HG02623 (cell line): ENCODE results near the gene POU2F2.
"Not testable (repeated sequence)": the region's sequence is repeated elsewhere in the genome, so short reads cannot be mapped to it uniquely, and the experiment has no call there.

Experiments
- ATAC-seq: cut with Tn5 transposase; IDR thresholded peaks from one replicate; pipeline ENCODE4 v1.9.1; 2021; ENCODE audit warnings: moderate library complexity; ENCODE audit not compliant: unreplicated experiment

Gene POU2F2

DNA sequence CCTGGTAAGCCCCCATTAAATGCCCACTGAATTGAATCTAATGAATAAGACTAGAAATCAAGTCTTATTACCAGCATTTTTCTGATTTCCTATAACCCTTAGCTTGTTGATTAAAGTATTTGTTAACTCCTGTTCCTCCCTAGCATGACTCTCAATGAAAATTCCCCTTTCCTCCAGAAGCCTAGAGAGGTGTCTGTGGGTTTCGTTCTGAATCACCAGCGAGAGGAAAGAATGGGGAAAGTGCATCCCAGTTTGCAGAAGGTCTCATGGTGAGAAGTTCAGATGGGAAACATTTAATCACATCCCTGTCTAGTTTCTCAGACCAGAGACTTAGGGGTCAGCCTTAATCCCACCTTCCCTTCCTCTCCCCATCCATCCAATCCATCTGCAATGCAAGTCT lies 26.9 kb downstream of the POU2F2 start:
- no peak for ATAC-seq

- ATAC-seq, result no peak
Observed at GRCh38 chr19:42102877-42103276, 29.4 kb downstream of the POU2F2 start.

DNA sequence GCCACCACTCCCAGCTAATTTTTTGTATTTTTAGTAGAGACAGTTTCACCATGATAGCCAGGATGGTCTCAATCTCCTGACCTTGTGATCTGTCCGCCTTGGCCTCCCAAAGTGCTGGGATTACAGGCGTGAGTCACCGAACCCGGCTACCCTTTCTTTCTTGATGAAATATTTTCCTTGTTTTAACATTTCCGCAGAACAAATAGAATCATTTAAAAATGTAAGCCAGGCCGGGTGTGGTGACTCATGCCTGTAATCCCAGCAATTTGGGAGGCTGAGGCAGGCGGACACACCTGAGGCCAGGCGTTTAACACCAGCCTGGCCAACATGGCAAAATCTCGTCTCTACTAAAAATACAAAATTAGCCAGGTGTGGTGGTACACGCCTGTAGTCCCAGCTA lies 32.0 kb downstream of the POU2F2 start:
- not testable (repeated sequence) for ATAC-seq

DNA sequence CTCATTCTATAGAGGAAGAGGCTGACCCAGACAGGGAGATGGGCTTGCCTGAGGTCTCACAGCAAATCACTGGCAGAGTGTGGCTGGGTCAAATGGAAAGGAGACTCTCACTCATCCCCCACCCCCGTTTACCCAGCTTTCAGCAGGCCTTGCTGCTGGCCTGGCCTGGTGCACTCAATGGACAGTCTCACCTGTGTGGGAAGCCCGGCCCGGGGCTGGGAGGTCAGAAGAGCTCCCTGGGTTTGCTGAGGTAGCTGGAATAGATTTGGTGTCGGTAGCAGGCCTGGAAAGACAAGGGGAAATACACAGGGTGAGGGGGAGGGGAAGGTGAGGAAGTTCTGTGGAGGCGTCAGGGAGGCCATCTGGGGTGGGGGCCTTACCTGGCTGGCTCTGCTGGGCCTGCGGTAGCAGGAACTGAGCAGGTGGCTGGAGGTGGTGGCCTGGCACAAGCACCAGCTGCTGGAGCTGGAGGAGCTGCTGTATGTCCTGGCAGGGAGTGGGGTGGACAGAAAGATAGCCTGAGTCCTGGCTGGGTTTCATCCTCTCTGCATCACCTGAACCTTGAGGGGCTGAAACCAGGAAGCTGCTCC lies 32.8 kb downstream of the POU2F2 start:
- no peak for ATAC-seq

- no peak for ATAC-seq
Observed at GRCh38 chr19:42098781-42099180, 33.5 kb downstream of the POU2F2 start.

DNA sequence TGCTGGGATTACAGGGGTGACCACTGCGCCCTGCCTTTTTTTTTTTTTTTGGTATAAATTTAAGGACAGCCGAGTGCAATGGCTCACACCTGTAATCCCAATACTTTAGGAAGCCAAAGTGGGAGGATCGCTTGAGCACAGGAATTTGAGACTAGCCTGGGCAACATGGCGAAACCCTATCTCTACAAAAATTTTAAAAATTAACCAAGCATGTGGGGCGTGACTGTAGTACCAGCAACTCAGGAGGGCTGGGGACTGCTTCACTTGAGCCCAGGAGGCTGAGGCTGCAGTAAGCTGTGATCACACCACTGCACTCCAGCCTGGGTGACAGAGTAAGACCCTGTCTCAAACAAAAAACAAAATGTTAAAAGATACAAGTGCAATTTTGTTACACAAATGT lies 34.8 kb downstream of the POU2F2 start:
- ATAC-seq, result no peak

DNA sequence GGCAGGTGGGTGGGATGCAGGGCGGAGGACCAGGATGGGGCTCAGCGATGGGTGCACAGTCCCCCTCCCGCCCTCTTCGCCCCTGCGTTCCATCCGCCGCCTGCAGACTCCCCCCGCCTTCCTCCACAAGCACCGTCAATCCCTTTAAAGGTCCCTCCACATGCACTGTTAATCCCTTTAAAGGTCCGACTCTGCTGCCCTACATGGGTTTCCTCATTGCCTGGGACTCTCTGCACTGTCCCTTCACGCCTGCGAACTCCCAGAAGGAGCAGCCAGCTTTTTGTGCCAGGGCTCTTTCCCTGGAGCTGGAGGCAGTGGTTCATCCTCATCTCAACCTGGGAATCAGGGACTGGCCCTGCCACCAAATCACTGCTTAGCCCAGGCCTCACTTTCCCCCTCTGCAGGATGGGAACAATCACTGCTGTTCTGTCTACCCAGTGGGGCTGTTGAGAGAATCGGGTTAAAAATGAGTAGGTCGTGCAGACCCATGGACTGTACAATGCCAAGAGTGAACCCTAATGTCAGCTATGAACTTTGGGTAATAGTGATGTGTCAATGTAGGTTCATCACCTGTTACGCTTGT lies 35.9 kb downstream of the POU2F2 start:
- ATAC-seq, result no peak

GRCh38 chr19:42095814-42096230 lies 36.4 kb downstream of the POU2F2 start:
- no peak for ATAC-seq

DNA sequence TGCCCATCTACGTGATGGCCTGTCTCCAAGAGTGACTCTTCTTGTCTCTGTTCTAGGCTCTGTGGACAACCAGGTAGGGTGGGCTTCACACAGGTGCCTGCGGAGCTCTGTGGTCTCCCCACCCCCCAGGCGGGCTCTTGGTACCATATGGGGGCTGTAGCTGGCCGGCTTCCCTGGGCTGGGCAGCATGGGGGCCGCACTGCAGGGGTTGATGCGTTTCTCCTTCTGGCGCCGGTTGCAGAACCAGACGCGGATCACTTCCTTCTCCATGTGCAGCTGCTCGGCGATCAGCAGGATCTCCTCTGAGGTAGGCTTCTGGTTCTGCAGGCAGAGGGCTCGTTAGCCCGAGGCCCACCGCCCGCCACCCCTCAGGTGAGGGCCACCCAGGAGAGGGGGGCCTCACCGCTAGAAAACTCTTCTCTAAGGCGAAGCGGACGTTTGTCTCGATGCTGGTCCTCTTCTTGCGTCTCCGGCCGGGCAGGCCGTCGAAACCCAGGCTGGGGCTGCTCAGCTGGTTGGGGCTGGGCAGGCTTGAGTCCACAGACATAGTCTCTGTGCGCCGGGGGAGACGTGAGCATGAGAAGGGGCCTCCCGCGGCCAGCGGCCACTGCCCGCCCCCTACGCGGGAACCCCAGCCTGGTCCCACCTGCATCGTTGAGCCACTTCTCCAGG lies 37.0 kb downstream of the POU2F2 start:
- ATAC-seq, result no peak

- no peak for ATAC-seq
Observed at GRCh38 chr19:42093926-42094325, 38.3 kb downstream of the POU2F2 start.

- no peak for ATAC-seq
Observed at GRCh38 chr19:42093505-42093904, 38.7 kb downstream of the POU2F2 start.

GRCh38 chr19:42092350-42092749 lies 39.9 kb downstream of the POU2F2 start:
- no peak for ATAC-seq

- ATAC-seq, result no peak
Observed at GRCh38 chr19:42091742-42092141, 40.5 kb downstream of the POU2F2 start.

DNA sequence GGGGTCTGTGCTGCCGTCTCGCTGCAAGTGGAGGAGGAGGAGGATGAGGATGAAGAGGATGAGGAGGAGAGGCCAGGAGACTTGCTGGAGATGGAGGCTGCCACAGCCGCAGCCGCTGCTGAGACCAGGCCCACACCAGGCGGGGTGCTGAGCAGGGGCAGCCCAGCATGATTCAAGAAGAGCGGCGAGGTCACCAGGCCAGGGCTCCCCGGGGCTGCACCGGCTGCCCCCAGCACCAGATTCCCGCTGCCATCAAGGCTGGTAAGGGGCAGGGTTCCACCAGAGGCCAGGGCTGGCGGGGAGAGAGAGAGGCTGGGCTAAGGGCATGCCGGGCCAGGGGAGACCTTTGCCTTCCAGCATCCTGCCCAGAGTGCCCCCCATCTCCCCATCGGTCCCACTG lies 40.9 kb downstream of the POU2F2 start:
- ATAC-seq, result no peak

GRCh38 chr19:42090672-42091071 lies 41.6 kb downstream of the POU2F2 start:
- ATAC-seq, result no peak

GRCh38 chr19:42089772-42090171 lies 42.5 kb downstream of the POU2F2 start:
- no peak for ATAC-seq

GRCh38 chr19:42089191-42089750 lies 43.0 kb downstream of the POU2F2 start:
- ATAC-seq, result no peak

GRCh38 chr19:42088471-42089190 lies 43.6 kb downstream of the POU2F2 start:
- ATAC-seq, result no peak

GRCh38 chr19:42086770-42087550 lies 45.3 kb downstream of the POU2F2 start:
- ATAC-seq, result no peak

DNA sequence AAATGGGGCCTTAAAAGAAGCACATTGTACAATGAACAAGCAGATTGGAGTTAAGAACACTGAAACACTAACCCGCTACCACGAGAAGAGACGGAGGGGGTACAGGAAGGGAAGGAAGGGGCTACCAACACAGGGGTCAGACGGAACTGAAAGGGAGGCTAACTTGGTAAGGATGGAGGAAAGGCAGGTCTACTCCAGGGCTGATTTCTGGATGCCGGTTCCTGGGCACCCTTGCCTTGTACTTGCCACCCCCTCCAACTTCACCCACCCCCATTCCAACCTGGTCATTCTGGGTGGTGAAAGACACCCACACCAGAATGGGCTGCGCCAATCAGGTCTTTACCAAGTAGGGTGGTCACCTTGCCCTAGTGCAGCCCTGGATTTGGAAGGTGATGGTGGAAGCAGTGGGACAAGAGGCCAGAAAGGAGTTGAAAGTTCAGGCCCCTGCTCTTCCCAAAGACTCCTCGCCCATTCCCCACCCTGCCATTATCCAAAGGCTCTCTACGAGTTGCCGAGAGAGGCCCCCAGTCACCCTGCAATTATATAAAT lies 46.0 kb downstream of the POU2F2 start:
- no peak for ATAC-seq

- no peak for ATAC-seq
Observed at GRCh38 chr19:42083537-42083936, 48.7 kb downstream of the POU2F2 start.
